NOMO-1 treated with dmso at 0.1 percent for 144 hours (cell line): ENCODE data around the gene SPTBN4.
"Not testable (repeated sequence)": the region's sequence is repeated elsewhere in the genome, so short reads cannot be mapped to it uniquely, and the experiment has no call there.

Experiments used
- DNase-seq: peaks from one replicate; lab custom pipeline; 2025; ENCODE audit not compliant: unreplicated experiment; lab: John Stamatoyannopoulos, UW

Gene SPTBN4

DNA sequence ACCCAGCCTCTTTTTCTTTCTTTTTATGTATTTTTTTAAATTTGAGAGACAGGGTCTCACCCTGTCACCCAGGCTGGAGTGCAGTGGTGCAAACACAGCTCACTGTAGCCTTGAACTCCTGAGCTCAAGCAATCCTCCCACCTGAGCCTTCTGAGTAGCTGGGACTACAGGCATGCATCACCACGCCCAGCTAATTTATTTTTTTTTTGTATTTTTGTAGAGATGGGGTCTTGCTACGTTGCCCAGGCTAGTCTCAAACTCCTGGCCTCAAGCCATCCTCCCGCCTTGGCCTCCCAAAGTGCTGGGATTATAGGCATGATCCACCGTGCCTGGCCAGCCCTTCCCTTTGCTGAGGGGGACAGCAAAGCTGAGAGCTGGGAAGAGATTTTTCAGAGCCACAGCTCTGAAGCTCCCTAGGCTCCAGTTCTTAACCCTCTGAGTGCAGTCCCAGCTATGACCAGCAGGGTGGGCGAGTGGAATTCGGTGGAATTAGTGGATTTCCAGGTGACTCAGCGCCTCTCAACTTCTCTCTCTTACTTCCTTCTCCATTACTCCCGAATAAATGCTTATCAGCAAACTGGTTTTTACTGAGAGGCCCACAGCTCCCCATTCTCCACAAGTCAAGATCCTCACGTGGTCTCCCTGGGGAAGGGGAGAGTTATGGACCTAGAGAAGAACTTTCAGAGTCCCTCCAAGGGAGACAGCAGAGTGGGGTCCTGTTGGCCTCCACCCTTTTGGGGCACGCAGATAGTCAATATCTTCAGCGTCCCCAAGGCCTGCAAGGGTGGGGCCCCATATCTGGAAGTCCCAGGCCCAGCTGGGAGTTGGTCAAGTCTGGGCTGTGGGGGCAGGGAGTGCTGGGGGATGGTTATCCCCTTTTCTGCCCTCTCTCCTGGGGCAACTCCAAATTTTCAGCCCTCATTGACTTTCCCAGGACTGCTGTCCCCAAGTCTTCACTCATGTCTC lies 2.5 kb upstream of the SPTBN4 start:
- peak; percentile 44 for DNase-seq

DNA sequence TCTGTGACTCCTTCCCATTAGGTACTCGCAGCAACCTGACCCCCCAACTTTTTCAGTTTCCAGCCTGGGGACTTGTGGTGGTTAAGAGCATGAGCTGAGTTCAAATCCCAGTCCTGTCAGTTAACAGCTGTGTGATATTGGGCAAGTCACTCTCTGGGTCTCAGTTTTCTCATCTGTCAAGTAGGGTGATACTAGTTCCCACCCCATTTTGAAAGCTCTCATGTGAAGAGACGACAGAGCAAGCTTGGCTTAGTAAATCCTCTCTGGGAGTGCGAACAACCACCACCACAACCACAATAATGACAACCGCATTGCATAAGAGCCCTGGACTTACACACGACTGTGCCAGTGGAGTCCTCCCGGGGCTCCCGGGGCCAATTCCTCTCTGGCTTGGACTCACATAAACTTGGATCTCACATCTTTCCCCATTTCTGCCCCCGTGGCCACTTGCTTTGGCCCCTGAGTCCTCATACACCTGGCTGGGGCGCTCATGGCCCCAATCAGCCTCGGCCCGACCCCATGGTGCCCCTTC lies 1.7 kb upstream of the SPTBN4 start:
- DNase-seq, result peak; percentile 84

DNA sequence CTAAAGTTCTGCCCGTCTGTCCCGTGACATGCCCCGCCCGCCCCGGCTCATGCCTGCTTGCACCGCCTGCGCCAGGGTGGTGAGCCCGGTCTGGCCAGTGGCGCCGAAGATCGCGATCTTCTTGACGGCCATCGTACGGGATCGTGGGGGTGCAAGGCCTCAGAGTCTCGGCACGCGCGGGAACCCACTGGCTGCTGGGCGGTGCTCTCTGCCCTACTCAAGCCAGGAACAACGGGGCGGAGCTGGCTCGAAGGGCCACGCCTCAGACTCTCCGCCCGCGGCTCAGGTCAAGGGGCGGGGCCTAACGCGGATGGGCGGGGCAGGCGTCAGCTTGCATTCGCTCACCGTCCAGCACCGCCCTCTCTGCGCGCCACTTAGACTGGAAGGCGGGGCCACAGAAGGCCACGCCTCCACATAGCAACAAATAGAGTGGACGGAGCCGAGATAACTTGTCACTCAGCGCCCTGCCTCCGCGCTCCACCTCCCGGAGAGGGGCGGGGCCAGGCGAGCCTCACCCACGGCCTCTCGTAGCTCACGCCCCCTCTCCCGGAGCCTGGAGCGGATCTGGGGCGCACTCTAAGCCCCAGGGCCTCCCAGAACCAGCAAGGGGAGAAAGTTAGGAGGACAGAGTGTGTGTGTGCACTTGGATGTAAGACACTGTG lies 1.1 kb upstream of the SPTBN4 start, which contains the start of gene BLVRB:
TSS of gene BLVRB (minus strand) at position 189 of the 662 bp plus-strand sequence. CDS start at position 132, 57 bp downstream.
- peak; percentile 99 for DNase-seq

DNA sequence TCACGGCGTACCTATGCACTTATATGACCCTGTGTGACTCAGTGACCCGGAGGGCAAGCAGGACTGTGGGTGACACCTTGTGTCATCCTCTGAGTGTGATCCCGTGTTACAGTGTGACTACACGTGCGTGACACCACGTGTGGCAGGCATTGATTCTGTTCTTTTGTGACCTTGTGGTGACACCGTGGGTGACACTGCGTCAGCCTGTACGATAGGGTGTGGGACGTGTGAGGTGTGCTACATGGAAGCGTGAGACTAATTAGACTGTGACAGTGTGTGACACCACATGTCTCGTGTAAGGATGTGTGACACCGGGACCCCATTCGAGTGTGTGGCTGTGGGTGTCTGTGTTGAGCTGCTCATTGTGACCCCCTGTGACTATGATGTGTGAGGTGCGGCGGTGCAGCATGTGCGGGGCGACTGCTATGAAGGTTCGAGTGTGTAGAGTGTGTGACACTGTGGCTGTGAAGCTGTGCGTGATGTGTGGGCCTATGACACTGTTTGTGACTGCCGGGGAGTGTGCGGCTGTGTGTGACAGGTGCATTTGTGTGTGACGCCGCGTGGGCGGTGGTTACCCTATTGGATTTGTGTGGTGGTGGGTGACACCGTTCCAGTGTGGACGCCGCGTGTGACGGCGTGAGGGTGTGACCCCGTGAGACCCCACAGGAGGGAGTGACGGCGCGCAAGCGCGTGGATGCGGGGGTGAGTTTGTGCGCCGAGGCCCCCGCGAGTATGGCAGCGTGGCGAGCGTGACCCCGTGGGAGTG lies 399 bp upstream of the SPTBN4 start:
- DNase-seq, result no peak

DNA sequence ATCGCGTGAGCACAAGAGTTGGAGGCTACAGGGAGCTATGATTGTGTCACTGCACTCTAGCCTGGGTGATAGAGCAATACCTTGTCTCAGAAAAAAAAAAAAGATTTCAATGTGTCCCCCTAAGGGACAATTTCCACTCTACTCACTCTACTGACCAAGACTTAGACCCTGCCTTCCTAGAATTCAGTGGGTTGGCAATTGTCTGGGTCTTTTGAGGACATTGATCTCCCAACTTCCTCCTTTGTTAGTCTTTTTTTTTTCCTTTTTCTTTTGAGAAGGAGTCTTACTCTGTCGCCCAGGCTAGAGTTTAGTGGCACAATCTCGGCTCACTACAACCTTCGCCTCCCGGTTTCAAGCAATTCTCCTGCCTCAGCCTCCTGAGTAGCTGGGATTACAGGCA lies 2.2 kb downstream of the SPTBN4 start:
- DNase-seq, result no peak

DNA sequence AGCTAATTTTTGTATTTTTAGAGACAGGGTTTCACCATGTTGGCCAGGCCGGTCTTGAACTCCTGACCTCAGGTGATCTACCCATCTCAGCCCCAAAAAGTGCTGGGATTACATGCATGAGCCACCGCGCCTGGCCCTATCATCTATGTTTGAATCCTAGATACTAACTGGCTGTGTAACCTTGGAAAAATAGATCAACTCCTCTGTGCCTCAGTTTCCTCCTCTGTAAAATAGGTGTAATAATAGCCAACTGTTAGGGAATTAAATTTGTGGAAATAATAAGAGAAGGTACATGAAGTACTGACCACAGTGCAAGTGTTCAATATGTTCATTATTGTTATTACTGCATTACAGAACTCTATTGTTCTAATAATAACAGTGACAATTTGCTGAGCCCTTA lies 4.3 kb downstream of the SPTBN4 start:
- no peak for DNase-seq

DNA sequence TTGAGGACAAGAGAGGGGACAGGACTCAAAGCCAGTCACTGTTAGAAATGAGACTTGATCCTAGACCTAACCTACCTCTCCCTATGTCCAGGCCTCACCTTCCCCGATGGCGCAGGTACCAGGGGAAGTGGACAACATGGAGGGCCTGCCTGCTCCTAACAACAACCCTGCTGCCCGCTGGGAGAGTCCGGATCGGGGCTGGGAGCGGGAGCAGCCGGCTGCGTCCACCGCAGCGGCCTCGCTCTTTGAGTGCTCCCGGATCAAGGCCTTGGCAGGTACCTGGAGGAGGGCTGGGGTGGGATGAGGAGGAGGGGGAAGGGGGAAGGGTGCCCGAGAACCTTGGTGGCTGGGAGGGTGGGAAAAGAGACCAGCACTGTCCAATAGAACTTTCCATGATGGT lies 5.7 kb downstream of the SPTBN4 start:
- DNase-seq, result no peak

DNA sequence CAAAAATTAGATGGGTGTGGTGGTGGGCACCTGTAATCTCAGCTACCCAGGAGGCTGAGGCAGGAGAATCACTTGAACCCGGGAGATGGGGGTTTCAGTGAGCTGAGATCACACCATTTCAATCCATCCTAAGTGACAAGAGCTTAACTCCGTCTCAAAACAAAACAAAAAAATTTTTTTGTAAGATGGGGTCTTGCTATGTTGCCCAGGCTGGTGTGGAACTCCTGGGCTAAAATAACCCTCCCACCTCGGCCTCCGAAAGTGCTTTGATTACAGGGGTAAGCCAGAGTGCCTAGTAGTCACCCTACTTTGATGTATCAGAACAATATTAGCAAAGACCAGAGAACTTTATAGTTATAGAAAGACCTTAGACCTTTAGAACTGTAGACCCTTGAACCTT lies 7.9 kb downstream of the SPTBN4 start:
- DNase-seq, result no peak

DNA sequence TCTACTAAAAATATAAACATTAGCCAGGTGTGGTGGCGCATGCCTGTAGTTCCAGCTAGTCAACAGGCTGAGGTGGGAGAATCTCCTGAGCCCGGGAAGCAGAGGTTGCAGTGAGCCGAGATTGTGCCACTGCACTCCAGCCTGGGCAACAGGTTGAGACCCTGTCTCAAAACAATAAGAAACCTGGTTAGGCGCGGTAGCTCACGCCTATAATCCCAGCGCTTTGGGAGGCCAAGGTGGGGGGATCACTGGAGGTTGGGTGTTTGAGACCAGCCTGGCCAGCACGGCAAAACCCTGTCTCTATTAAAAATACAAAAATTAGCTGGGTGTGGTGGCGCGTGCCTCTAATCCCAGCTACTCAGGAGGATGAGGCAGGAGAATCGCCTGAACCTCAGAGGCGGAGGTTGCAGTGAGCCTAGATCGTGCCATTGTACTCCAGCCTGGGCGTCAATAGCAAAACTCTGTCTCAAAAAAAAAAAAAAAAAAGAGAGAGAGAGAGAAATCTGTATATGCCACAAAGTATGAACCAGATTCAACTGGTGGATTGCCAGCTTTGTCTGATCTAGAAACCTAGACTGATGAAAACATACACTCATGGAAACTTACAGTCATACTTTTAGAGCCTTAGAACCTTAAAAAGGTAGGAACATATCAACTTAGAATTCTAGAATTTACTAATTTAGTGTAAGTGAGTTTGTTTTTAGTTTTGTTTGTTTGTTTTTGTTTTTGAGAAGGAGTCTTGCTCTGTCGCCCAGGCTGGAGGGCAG lies 9.3 kb downstream of the SPTBN4 start:
- not testable (repeated sequence) for DNase-seq

DNA sequence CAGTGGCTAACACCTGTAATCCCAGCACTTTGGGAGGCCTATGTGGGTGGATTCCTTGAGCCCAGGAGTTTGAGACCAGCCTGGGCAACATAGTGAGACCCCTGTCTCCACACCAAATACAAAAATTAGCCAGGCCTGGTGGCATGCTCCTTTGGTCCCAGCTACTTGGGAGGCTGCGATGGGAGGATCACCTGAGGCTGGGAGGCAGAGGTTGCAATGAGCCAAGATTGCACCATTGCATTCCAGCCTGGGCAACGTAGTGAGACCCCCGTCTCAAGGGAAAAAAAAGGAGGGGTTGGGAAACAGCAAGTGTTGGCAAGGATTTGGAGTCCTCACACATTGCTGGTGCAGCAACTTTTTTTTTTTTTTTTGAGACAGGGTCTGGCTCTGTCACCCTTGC lies 19.2 kb downstream of the SPTBN4 start:
- DNase-seq, result no peak

DNA sequence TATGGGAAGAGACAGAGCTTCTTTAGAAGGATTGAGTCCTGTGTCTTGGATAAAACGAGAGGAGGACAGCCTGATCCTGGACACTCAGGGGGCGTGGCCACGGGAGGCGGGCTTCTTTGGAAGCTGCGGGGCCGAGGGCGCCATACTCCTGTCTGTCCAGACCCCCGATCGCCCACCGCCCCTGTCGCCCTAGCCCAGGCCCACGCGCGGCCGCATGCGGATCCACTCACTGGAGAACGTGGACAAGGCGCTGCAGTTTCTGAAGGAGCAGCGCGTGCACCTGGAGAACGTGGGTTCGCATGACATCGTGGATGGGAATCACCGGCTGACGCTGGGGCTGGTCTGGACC lies 23.1 kb downstream of the SPTBN4 start:
- DNase-seq, result no peak

DNA sequence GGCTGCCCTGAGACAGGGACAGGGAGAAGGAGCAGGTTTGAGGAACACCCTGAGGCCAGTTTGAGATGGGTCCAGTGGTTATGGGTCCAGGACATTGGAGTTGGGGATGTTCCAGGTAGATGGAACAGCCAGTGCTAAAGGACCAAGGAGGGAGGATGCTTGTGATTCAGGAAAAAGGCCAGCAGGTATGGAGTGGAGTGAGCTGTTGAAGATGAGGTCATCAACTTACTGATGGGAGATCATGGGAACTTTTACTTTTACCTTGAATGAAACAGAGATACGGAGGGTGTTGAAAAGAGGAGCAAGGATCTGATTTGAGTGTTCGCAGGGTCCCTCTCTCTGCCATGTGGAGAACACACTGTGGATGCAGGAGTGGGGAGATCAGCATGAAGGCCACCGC lies 25.5 kb downstream of the SPTBN4 start:
- no peak for DNase-seq

DNA sequence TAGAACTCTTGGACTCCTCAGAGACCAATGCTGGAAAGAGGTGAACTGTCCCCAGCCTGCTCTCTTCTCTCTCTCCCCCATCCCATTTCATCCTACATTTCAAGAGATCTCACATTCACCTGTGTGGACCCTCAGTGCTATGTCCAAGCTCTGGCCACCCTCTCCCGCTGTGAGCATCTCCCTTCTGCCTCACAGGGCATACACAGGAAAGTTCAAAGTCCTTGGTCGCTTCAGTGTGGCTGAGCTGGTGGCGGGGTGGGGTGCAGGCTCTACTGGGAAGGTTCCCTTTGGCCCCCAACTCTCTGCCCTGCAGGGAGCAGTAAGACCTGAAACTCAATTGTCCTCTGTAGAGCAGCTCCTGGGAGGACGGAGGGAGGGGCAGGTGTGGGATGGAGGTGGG lies 27.0 kb downstream of the SPTBN4 start:
- no peak for DNase-seq

DNA sequence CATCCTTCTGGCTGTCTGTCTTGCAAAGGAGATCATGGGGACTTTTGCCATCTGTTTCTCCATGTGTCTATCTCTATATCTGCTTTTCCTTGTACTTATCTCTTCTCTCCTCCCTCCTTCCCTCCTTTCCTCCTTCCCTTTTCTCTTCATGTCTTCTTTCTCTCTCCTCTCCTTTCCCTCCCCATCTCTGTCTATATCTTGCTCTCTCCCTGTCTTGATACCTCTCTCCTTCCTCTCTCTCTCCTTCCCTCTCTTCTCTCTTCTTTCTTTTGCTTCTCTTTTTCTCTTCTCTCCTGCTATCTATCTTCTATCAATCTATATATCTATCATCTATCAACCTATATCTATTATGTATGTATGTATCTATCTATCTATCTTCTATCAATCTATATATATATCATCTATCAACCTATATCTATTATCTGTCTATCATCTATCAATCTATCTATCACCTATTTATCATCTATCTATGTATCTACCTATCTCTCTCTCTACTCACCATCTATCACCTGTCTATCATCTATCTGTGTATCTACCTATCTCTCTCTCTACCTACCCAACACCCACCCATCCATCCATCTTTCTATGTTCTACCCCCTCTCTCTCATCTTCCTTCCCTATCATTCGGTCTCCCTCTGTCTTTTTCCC lies 27.5 kb downstream of the SPTBN4 start:
- no peak for DNase-seq

DNA sequence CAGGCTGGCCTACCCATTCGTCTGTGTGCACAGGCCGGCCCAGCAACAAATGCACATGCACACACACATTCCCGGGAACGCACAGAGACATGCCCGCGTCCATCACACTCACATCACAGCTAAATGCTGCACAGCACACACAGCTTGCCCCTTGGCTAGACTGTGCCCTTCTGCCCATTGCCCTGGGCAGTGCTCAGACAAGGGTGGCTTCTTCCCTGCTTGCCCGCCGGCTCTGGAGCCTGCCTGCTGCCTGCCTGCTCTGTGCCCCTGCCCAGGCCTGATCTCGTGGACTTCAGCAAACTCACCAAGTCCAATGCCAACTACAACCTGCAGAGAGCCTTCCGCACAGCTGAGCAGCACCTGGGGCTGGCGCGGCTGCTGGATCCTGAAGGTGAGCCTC lies 30.4 kb downstream of the SPTBN4 start:
- no peak for DNase-seq

DNA sequence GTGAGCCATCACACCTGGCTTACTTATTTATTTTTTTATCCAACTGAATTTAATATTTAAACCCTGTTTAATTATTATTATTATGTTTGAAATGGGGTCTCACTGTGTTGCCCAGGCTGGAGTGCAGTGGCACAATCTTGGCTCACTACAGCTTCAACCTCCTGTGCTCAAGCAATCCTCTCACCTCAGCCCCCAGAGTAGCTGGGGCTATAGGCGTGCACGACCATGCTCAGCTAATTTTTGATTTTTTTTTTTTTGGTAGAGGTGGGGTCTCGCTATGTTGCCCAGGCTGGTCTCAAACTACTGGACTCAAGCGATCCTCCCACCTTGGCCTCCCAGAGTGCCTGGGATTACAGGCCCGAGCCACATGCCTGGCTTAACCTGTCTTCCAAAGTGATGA lies 32.5 kb downstream of the SPTBN4 start:
- DNase-seq, result no peak

DNA sequence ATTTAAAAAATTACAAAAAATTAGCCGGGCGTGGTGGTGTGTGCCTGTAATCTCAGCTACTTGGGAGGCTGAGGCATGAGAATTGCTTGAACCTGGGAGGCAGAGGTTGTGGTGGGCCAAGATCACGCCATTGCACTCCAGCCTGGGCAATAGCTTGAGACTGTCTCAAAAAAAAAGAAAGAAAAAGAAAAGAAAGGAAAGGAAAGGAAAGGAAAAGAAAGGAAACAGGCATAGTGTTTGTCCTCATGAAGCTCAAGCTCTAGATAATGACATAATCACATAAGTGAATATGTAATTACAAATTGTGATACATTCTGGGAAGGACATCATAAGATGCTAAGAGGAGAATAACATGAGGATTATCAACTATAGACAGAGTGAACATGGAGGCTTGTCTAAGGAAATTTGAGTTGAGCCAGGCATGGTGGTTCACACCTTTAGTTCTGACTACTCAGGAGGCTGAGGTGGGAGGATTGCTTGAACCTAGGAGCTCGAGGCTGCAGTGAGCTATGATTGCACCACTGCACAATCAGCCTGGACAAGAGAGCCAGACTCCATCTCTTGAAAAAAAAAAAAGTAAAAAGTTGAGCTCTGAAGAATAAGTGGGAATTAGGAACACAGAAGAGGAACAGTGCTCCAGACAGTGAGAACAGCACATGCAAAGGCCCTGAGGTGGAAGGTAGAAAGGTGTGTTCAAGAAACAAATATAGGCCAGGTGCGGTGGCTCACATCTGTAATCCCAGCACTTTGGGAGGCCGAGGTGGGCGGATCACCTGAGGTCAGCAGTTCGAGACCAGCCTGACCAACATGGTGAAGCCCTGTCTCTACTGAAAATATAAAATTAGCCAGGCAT lies 34.1 kb downstream of the SPTBN4 start:
- DNase-seq, result not testable (repeated sequence)

DNA sequence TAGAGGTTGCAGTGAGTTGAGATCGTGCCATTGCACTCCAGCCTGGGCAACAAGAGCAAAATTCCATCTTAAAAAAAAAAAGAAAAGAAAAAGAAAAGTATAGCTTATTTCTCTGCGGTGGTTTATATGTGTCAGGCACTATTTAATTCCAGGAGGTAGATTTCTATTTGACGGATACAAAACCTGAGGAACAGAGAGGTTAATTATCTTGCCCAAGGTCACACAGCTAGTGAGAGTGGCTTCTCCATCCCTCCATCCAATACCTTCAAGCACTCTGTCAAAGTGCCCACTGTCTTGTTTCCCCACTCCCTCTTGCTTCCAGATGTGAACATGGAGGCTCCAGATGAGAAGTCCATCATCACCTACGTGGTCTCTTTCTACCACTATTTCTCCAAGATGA lies 34.8 kb downstream of the SPTBN4 start:
- DNase-seq, result no peak

DNA sequence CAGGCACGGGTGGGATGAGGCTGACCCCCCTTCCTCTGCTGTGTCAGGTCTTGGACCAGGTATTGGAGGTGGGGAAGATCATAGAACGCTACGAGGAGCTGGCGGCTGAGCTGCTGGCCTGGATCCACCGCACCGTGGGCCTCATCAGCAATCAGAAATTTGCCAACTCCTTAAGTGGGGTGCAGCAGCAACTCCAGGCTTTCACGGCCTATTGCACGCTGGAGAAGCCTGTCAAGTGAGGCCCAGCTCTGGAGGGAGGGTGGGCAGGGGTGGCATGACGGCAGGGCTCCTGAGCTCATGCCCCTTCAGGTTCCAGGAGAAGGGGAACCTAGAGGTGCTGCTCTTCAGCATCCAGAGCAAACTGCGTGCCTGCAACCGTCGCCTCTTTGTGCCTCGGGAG lies 35.3 kb downstream of the SPTBN4 start:
- no peak for DNase-seq
